K562 (cell line): ENCODE results near the gene PIP4K2A. TPM values are rescaled to one million over a fixed set of nuclear protein-coding genes. Genes with fewer than 3 reads are reported as not detected.

Source experiments
- ZFX ChIP-seq: sonication (generic); formaldehyde crosslinking; IDR thresholded peaks from 2 replicates; pipeline ENCODE4 v1.8.0; 2022; ENCODE audit warnings: mild to moderate bottlenecking, missing genetic modification reagents, moderate library complexity
- polyA plus RNA-seq, 8 experiments: library from polyadenylated mRNA; depleted of rRNA in 4 of 8; stranded (reverse) in 5 of 8; unstranded in 3 of 8; fragments of >200 nt; fragmentation: Nextera tagmentation in 2 of 8; fragmentation: Illumina TruSeq in 1 of 8; extraction: Ambion mirVana in 2 of 8; extraction: Trizol in 1 of 8; gene quantifications; 2 replicates each; pipeline versions ENCODE4 v1.2.1 to v1.2.3, GENCODE V29; 2011 to 2014; ENCODE audit warnings: inconsistent platforms in 1 of 8, missing spikeins in 1 of 8
- total RNA-seq, 7 experiments: library from RNA; depleted of rRNA in 6 of 7; stranded (reverse); fragments of >200 nt in 6 of 7; fragmentation: Illumina TruSeq in 2 of 7; extraction: Trizol in 2 of 7; gene quantifications; 2 replicates each; pipeline versions ENCODE4 v1.2.1 to v1.2.3, GENCODE V29; 2011 to 2021; ENCODE audit warnings: low replicate concordance in 1 of 7
- TF ChIP-seq, protein P1 (sequence below): fragments of 450-650 bp; IDR thresholded peaks from 2 replicates; pipeline ENCODE4 v1.6.1; 2016; ENCODE audit warnings: mild to moderate bottlenecking, moderate library complexity

Gene PIP4K2A
- total and polyA plus RNA-seq, 9 of the 15 experiments (the other 6 are each of a cell fraction or from before 2014, with no cell fraction given), result 35.6 to 117 (median 71.9) TPM

DNA sequence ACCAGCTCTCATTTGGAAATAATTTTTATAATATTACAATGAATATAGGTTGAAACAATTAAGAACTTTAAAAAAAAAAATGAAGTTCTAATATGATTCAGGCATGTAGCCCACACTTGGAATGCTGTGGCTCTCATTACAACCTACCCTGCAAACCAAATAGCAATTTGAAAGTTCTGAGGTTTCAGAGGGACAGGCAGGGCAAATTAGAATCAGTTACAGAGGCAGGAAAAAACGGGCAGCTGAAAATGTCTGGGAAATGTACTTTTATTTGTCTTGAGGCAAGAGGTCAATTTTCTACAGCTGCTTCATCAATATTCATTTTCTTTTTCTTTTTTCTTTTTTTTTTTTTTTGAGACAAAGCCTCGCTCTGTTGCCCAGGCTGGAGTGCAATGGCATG, 95.3 kb downstream of the PIP4K2A start (continued):
- TF ChIP-seq, protein P1, sequence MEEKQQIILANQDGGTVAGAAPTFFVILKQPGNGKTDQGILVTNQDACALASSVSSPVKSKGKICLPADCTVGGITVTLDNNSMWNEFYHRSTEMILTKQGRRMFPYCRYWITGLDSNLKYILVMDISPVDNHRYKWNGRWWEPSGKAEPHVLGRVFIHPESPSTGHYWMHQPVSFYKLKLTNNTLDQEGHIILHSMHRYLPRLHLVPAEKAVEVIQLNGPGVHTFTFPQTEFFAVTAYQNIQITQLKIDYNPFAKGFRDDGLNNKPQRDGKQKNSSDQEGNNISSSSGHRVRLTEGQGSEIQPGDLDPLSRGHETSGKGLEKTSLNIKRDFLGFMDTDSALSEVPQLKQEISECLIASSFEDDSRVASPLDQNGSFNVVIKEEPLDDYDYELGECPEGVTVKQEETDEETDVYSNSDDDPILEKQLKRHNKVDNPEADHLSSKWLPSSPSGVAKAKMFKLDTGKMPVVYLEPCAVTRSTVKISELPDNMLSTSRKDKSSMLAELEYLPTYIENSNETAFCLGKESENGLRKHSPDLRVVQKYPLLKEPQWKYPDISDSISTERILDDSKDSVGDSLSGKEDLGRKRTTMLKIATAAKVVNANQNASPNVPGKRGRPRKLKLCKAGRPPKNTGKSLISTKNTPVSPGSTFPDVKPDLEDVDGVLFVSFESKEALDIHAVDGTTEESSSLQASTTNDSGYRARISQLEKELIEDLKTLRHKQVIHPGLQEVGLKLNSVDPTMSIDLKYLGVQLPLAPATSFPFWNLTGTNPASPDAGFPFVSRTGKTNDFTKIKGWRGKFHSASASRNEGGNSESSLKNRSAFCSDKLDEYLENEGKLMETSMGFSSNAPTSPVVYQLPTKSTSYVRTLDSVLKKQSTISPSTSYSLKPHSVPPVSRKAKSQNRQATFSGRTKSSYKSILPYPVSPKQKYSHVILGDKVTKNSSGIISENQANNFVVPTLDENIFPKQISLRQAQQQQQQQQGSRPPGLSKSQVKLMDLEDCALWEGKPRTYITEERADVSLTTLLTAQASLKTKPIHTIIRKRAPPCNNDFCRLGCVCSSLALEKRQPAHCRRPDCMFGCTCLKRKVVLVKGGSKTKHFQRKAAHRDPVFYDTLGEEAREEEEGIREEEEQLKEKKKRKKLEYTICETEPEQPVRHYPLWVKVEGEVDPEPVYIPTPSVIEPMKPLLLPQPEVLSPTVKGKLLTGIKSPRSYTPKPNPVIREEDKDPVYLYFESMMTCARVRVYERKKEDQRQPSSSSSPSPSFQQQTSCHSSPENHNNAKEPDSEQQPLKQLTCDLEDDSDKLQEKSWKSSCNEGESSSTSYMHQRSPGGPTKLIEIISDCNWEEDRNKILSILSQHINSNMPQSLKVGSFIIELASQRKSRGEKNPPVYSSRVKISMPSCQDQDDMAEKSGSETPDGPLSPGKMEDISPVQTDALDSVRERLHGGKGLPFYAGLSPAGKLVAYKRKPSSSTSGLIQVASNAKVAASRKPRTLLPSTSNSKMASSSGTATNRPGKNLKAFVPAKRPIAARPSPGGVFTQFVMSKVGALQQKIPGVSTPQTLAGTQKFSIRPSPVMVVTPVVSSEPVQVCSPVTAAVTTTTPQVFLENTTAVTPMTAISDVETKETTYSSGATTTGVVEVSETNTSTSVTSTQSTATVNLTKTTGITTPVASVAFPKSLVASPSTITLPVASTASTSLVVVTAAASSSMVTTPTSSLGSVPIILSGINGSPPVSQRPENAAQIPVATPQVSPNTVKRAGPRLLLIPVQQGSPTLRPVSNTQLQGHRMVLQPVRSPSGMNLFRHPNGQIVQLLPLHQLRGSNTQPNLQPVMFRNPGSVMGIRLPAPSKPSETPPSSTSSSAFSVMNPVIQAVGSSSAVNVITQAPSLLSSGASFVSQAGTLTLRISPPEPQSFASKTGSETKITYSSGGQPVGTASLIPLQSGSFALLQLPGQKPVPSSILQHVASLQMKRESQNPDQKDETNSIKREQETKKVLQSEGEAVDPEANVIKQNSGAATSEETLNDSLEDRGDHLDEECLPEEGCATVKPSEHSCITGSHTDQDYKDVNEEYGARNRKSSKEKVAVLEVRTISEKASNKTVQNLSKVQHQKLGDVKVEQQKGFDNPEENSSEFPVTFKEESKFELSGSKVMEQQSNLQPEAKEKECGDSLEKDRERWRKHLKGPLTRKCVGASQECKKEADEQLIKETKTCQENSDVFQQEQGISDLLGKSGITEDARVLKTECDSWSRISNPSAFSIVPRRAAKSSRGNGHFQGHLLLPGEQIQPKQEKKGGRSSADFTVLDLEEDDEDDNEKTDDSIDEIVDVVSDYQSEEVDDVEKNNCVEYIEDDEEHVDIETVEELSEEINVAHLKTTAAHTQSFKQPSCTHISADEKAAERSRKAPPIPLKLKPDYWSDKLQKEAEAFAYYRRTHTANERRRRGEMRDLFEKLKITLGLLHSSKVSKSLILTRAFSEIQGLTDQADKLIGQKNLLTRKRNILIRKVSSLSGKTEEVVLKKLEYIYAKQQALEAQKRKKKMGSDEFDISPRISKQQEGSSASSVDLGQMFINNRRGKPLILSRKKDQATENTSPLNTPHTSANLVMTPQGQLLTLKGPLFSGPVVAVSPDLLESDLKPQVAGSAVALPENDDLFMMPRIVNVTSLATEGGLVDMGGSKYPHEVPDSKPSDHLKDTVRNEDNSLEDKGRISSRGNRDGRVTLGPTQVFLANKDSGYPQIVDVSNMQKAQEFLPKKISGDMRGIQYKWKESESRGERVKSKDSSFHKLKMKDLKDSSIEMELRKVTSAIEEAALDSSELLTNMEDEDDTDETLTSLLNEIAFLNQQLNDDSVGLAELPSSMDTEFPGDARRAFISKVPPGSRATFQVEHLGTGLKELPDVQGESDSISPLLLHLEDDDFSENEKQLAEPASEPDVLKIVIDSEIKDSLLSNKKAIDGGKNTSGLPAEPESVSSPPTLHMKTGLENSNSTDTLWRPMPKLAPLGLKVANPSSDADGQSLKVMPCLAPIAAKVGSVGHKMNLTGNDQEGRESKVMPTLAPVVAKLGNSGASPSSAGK, result no peak
- no peak for TF ChIP-seq ZFX (CRISPR knock-in tag)
